Measurements from ENCODE around the gene KLRF2.
"Not testable (repeated sequence)": the region's sequence is repeated elsewhere in the genome, so short reads cannot be mapped to it uniquely, and the experiment has no call there.

KLRF2 gene, protein sequence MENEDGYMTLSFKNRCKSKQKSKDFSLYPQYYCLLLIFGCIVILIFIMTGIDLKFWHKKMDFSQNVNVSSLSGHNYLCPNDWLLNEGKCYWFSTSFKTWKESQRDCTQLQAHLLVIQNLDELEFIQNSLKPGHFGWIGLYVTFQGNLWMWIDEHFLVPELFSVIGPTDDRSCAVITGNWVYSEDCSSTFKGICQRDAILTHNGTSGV

DNA sequence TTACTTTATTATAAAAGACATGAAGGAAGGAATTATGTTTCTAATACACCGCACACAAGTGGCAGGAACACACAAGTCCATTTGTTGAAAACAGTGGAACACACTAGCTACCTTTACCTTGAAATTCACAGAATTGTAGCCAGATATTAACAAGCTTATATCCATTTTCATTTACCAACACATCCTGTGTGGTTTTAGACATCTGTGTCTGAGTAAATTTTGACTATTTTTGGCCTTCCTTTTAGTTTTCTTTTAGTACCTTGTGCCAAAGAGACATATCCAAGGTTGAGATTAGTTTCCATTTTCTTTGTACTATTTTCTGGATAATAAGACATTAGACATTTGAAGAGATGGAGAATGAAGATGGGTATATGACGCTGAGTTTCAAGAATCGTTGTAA lies at the start of gene KLRF2:
Gene KLRF2 (plus strand): TSS at position 244 of the 400 bp plus-strand sequence. CDS start 107 bp downstream, at position 351.
- DNase-seq: no peak

DNA sequence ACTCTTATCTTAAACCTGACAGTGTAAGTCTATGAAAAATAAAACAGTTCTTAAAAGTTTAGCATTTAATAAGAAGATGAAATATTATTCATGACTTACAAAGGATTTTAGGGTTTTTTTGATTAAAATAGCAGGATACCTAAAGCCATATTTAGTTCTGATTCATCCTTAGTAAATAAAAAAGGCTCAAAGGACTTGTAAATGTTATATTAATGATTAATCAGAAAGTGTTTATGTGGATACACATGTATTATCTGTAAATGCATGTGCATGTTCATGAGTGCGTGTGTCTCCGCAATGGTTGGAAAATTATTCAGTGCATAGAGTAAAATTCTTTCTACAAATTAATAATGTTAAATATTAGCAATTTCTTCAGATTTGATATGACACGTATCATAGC lies 49.6 kb upstream of the KLRF2 start:
- no peak for DNase-seq

DNA sequence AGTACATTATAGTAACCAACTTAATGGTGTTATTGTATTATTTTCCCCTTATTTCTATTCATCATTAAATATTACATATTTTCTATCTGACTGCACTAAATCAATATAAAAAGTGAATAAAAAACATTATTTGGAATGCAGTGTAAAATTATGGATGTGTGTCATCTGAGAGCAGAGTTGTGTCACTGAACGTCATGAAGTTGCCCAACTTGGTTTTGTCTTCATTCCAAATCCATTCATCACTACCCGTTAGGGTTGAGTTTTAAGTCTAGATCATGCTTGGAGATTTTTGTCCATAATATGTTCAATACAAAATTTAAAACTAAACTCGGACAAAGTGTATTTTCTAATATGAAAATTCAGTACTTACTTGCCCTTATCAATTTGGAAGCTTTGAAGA lies 37.9 kb upstream of the KLRF2 start:
- DNase-seq: no peak

DNA sequence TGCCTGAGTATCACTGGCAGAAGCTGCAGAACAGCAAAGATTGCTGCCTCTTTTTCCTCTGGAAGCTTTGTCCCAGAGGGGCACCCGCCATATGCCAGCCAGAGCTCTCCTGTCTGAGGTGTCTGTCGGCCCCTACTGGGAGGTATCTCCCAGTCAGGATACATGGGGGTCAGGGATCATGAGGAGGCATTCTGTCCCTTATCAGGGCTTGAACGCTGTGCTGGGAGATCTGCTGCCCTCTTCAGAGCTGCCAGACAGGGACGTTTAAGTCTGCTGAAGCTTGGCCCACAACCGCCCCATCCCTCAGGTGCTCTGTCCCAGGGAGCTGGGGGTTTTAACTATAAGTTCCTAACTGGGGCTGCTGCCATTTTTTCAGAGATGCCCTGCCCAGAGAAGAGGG lies 32.4 kb upstream of the KLRF2 start:
- no peak for DNase-seq

DNA sequence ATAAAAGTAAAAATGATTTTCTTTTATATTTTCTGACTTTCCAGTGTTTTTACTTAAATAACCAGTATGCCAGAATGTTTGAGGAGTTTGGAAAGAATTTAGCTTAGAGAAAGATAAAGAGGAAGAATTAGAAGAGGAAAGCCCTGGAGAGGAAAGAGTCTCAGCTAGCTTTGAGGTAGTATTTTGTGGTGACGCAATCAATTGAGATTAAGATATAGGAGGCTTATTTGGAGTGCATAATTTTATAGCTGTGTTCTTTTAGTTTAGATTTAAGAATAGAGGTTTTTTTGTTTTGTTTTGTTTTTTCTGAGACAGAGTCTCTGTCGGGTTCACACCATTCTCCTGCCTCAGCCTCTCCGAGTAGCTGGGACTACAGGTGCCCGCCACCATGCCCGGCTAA lies 30.2 kb upstream of the KLRF2 start:
- DNase-seq: no peak

DNA sequence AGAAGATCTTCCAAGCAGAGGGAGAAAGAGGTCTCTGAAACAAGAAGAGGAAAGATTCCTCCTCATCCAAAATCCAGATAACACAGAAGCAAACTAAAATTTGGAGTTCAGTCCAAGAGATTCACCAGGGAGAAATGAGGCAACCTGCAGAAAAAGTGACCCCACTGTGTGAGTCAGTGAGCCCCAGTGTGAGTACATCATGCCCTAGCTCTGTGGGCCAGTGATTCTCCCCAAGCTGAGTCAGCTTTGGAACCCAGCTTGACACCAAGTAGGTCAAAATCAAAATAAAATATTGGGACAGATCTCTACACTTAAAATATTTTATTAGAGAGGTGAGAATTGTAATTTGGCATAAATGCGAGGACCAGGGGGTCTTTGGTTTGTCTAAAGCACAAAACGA lies 29.4 kb upstream of the KLRF2 start:
- no peak for DNase-seq

DNA sequence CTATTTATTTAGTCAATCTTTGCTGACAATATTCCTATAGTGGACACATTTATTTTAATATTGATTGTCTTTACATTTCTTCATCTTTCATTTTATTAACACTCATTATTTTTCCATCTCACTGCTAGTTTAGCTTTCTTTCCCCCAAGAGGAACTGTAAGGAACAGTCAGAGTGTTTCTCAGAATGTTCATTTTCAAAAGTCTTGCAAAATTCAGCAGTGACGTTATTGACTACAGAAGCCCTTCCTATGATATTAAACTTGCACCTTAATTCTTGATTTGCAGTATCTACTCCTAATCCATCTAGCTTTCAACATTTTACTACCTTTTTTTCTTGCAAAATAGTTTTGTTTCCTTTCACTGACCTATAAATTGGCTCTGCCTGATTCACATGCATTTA lies 25.1 kb upstream of the KLRF2 start:
- DNase-seq: no peak

DNA sequence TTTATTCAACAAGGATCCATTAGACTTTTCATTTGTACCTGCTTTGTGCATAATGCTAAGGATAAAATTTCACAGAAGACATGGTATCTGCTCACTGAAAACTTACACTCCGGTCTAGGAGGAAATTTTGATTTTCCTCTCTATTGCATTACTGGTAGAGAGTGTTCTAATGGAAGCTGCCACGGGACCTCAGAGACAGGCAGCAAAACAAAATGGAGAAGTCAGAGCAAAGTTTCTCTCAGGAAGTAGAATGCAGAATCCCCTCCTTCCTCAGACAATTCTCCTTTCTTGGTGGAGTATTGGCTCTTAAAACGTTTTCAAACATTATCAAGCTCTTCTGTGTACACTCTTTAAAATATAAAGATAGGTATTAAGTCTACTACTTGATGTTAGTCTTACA lies 24.4 kb upstream of the KLRF2 start:
- no peak for DNase-seq

DNA sequence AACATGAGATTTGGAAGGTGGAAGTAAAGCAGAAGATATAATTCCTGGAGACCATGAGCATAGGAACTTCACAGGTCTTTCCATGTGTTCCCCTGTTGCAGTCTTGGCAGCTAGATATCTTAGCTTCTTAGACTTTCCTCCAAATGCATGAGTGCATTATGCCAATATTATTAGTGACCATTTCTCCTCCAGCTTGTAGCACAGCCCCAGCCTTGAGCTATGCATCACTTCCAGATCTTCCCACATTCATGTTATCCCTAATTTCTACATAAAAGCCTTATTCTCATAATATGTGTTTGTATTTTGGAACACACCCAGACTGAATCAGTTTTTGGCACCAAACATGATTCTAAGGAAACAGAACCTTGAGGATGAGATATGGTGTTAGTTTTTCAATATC lies 23.2 kb upstream of the KLRF2 start:
- no peak for DNase-seq

DNA sequence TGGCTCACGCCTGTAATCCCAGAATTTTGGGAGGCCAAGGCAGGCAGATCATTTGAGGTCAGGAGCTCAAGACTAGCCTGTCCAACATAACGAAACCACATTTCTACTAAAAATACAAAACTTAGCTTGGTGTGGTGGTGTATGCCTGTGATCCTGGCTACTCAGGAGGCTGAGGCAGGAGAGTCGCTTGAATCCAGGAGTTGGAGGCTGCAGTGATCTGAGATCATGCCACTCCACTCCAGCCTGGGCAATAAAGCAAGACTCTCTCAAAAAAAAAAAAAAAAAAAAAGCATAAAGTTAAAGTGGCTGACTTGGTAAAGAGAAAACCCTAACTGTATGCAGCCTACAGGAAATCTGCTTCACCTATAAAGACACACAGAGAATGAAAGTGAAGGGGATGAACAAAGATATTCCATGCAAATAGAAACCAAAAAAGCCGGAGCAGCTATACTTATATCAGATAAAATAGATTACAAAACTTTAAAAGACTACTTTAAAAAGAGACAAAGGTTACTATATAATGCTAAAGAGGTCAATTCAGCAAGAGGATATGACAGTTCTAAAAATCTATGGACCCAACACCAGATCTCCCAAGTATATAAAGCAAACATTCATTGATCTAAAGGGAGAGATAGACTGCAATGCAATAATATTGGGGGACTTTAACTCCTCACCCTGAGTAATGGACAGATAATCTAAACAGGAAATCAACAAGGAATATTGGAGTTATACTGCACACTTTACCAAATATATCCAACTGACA lies 16.2 kb upstream of the KLRF2 start:
- no peak for DNase-seq

DNA sequence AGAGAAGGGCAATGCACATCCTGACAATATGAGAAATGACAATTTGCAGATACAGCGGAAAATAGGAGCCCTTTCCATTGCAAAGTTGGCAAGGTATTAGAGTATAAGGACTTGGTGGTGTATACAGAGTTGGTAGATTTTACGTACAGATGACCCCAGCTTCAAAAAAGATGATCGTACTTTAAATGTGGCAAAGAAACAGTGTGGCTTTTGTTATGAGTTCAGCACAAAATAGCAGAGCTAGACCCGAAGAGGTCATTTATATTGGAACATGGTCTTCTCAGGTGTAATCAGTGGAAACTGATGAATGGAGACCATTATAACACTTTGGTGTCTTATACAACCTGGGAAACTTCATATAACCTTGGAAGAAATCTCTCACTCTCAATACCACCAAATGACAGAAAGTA lies 14.4 kb upstream of the KLRF2 start:
- DNase-seq: no peak

DNA sequence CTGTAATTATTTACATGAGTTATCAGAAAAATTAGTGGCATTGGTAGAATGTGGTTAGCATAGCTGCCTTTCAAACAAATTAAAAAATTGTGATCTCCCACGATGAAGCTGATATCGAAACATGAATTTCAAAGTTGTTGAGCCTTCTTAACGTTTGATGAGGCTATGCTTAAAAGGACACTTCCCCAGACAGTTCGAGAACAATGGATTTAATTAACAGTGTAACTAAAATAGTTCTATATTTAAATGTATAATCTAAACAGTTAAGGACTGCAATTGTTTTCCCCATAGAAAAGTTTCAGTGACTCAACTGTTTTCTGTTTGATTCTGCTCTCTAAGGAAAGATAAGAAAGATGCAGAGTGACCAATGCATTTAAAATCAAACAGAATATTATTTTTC lies 13.8 kb upstream of the KLRF2 start:
- DNase-seq: no peak

DNA sequence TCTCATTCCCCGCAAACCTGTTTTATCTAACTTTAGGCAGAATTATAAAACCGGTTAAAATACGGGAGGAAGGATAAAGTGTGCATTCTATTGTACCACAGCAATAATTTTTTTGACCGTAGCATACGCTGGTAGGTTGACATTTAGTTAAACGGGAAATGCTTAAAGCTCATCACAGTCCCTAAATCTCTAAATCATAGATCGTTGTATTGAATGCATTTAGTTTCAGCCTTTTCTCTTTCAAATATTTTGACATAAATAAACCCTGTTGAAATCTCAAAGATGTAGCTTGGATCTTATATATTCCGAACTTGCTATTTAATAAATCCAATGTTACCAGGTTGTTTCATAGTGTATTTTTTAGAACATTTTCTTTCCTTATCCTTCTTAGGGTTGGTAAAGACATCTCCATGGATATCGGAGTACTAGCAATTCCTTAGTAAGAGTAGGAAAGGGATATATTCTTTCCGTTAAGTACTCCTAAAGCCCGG lies 12.9 kb upstream of the KLRF2 start:
- DNase-seq: no peak

DNA sequence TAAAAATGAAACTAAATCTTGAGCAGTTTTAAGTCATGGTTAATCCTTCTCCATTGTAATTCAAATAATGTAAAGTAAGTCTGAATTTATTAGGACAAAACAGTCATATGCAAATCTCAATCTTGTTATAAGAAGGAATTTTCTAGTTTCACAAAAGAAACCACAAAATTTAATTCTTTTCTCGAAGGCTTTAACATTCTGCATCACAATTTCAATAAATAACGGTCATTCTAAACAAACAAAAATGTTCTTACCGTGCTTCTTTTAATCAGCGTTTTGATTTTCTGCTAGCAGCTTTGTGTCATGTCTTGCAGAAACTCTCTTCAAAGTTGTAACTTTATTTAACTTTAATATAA lies 12.4 kb upstream of the KLRF2 start:
- DNase-seq: no peak

DNA sequence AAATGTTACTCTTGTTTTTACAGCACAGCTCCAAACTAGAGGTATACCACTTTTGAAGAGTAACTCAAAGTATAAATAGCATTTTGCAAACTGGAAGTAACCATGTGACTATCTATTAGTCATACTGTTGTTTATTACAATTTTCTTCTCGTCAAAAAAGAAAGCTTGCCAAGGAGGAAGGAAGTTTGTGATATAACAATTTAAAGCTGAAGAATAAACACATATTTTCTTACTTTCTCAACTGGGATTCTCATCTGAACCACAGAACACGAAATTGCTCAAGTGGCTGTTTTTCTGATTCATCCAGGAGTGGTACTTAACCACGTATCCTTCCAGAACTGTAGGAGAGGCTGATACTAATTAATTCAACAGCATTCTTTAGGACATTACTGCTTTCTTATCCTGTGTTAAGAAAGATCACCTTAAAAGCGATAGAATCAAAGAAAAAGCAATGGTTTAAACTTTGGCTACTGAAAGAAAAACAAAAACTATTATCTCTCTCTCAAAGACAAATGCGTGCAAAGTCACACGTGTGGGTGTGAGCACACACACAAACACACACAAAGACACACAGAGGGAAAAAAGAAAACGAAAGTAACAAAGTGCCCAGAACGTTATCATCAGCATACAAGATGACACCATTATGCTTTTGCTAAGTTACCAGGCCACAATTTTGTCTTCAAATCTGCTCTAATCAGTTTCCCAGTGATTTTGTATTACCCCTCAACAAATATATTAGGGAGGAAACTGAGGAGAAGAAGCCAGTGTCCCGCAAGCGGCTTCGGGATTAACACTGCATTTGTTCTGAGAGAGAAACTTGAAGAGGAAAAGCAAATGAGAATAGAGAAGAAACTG lies 11.8 kb upstream of the KLRF2 start, which contains the start of gene CLEC2B:
Gene CLEC2B (minus strand): TSS at position 48 of the 855 bp plus-strand sequence.
- DNase-seq: no peak

DNA sequence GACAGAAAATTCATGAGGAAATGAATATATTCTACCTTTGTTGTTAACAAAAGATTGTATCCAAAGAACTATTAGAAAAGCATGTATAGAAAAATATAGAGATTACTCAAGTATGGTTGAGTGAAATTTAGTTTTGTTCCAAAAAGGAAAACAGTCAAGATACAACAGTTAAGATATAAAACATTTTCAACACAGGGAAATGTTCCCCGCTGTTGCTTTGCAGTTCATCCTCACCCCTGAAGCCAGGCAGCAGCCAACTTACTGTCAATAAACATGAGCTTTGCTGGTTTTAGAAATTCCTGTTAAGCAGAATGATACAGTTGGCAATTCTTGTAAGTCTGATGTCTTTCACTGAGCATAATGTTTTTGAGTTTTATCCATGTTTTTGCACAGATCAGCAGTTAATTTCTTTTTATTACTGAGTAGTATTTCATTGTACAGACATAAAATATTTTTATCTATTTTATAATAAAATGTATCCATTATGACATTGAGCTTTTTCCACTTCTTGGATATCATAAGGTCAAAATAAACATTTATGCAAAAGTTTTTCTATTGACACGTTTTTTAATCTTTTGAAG lies 10.9 kb upstream of the KLRF2 start:
- no peak for DNase-seq

DNA sequence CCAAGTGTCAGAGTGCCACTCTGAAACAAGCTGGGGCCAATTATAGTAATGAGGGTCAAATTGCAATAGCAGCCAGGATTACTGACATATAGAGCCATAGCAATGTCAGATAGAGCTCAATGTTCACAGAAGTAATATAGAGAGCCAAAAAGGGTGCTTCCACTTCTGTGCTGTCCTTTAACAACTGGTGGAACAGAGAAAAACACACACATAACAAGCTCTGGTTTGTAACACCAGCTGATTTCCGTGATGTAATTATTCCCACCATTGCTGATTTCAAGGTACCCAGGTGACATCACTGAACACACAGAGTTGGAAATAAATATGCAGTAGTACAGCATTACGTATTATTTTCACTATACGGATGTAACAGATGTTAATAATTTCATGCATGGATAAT lies 9.1 kb upstream of the KLRF2 start:
- no peak for DNase-seq

DNA sequence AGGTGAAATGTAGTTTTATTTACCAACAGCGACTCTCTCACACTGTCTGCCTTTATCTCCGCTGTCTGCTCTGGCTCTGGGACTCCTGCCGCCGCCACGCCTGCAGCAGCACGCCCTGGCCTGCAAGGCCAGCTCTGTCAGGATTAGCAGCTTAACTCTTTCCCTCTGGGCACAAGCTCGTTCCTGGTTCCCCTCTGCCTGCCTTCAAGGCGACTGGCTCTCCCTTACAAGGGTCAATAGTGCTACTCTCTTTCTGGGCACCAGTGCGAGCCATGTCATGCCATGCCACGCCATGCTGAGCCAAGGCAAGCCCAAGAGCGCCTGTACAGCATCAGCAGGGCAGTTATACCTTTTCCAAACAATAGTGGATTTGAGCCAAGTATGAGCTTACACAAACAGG lies 8.5 kb upstream of the KLRF2 start:
- DNase-seq: no peak

DNA sequence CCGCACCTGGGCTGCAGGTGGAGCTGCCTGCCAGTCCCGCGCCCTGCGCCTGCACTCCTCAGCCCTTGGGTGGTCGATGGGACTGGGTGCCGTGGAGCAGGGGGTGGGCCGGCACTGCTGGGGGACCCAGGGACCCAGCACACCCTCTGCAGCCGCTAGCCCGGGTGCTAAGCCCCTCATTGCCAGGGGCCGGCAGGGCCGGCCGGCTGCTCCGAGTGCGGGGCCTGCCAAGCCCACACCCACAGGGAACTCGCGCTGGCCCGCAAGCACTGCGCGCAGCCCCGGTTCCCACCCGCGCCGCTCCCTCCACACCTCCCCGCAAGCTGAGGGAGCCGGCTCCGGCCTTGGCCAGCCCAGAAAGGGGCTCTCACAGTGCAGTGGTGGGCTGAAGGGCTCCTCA lies 5.2 kb upstream of the KLRF2 start:
- not testable (repeated sequence) for DNase-seq

DNA sequence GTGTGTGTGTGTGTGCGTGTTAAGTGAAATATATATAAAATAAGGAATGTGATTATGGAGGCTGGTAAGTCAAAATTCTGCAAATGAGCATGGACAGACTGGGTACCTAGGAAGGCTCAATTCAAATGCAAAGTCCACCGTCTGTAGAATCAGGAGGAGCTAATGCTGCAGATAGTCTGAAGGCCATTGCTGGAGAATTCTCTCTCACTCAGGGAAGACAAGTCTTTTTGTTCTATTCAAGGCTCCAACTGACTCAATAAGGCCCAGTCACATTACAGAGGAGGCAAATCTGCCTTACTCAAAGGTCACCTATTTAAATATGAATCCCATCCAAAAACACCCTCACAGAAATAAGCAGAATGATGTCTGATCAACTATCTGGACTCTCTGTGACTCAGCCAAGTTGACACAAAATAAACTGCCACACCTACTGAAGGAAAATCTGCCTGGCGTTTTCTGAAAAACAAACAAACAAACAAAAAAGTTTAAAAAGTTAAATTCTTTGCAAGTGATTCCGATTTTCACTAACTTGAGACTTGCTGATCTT lies 684 bp upstream of the KLRF2 start:
- no peak for DNase-seq

DNA sequence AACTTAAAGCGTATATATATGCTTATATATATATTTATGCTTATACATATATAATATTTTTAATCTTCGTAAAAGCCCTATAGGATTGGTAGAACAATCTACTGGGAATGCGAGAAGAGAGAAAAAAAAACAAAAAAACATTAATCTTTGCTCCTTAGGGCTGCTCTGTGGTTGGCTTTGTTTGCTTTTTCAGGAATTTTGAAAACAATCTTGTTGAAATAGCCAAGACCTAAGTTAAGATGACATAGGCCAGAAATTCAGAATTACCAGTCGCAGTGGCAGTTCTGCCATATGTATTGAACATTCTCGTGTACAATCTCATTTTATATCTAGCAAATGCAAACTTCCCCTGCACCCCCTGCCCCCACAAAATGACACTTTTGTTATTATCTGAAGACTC lies 699 bp downstream of the KLRF2 start:
- DNase-seq: no peak

DNA sequence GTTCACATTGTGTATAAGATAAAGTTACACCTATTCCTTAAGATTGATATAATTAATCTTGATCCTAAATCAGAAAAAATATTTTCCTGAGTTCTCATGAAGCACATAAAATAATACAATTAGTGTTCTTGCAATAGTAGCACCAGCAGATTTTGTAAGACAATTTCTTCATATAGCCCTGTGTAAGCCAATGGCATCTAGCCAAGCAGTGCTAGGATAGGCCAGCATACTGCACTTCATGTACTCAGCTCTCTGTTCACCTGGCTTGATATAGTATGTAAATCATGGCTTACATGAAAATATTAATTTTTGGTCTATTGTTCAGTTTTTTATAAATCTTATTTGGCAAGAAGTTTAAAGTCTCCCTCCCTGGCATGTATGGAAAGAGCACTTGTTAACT lies 1.9 kb downstream of the KLRF2 start:
- DNase-seq: no peak

DNA sequence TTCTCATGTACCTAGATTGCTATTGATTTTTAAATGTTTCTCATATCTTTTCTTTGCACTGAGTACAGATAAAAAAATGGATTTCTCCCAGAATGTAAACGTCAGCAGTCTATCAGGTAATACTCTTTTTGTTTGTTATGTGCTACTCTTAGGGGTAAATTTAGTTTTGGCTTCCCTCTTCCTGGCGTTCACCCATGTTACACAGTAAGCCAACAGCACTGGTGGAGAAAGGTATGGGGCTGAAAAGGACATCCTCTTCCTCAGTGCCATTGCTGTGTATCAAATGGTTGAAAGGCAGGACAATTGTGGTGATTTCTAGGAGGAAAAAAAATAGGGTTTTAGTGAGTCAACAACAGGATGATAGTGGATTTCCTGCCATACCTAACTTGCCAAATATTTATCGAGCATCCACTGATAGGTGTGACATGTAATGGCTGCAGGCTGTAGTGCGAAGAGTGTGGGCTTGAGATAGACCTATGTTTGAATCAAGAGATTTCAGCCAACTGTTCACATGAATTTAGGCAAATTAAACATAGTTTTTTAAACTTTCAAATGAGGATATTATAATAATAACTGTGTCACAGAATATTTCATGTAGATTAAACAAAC lies 7.5 kb downstream of the KLRF2 start:
- DNase-seq: no peak

Data from activated effector memory CD4-positive, alpha-beta T cell treated with anti-CD3 and anti-CD28 coated beads, Interleukin-2, amount 50 U/mL, for 16 hours (primary cell).